Smooth muscle cell (in vitro differentiated cells): ENCODE data around the gene SLA2. TPM values are rescaled to one million over a fixed set of nuclear protein-coding genes. Genes with fewer than 3 reads are reported as not detected.

ENCODE experiments used
- DNase-seq: peaks from one replicate; lab custom pipeline; 2025; ENCODE audit not compliant: unreplicated experiment; lab: John Stamatoyannopoulos, UW
- H2AFZ ChIP-seq: fragments of 200-600 bp; sonication (generic); 2 replicates; pipeline ENCODE4 v1.6.0; 2016; ENCODE audit warnings: antibody characterized with exemption, low read depth, mild to moderate bottlenecking
- H3F3A ChIP-seq: fragments of 200-600 bp; sonication (generic); 2 replicates; pipeline ENCODE4 v1.6.0; 2017; ENCODE audit warnings: antibody characterized with exemption, low read depth
- H3K27ac ChIP-seq: fragments of 200-600 bp; sonication (generic); 2 replicates; pipeline ENCODE4 v1.5.1; 2016; ENCODE audit warnings: low read depth, mild to moderate bottlenecking
- H3K27me3 ChIP-seq: fragments of 200-600 bp; sonication (generic); 2 replicates; pipeline ENCODE4 v1.6.1; 2016; ENCODE audit warnings: low read depth, mild to moderate bottlenecking
- H3K36me3 ChIP-seq: fragments of 200-600 bp; sonication (generic); 2 replicates; pipeline ENCODE4 v1.5.1; 2016; ENCODE audit warnings: low read depth
- H3K4me1 ChIP-seq: fragments of 200-600 bp; sonication (generic); 2 replicates; pipeline ENCODE4 v1.5.1; 2016; ENCODE audit warnings: low read depth
- H3K4me2 ChIP-seq: fragments of 200-600 bp; sonication (generic); 2 replicates; pipeline ENCODE4 v1.6.0; 2016; ENCODE audit warnings: mild to moderate bottlenecking
- H3K4me3 ChIP-seq: fragments of 200-600 bp; sonication (generic); 2 replicates; pipeline ENCODE4 v1.5.1; 2016; ENCODE audit warnings: mild to moderate bottlenecking
- H3K79me2 ChIP-seq: fragments of 200-600 bp; sonication (generic); 2 replicates; pipeline ENCODE4 v1.6.0; 2016; ENCODE audit warnings: low read depth, mild to moderate bottlenecking
- H3K9ac ChIP-seq: fragments of 200-600 bp; sonication (generic); 2 replicates; pipeline ENCODE4 v1.6.0; 2016; ENCODE audit warnings: low read depth
- H3K9me3 ChIP-seq: fragments of 200-600 bp; sonication (generic); replicated peaks from 2 replicates; pipeline ENCODE4 v1.5.1; 2016; ENCODE audit warnings: low read depth
- H4K20me1 ChIP-seq: fragments of 200-600 bp; sonication (generic); 2 replicates; pipeline ENCODE4 v1.6.0; 2016; ENCODE audit warnings: low read depth
- CTCF ChIP-seq: fragments of 200-600 bp; sonication (generic); IDR thresholded peaks from 2 replicates; pipeline ENCODE4 v1.5.1; 2017; ENCODE audit warnings: borderline replicate concordance, mild to moderate bottlenecking, antibody characterized with exemption; ENCODE audit not compliant: insufficient read depth, poor library complexity, severe bottlenecking
- WGBS: methylation state at CpG from one replicate; pipeline ENCODE4 v1.1.7; 2016; ENCODE audit warnings: low lambda C conversion rate; 5-methylcytosine and 5-hydroxymethylcytosine counted together
- polyA plus RNA-seq: library from polyadenylated mRNA; unstranded; fragments of >200 nt; fragmentation: Nextera tagmentation; extraction: Ambion mirVana; gene quantifications from 2 replicates; pipeline ENCODE4 v1.2.1, GENCODE V29; 2016
- total RNA-seq: library from RNA; depleted of rRNA; stranded (reverse); fragments of >200 nt; gene quantifications from 2 replicates; pipeline ENCODE4 v1.2.3, GENCODE V29; 2014

The SLA2 gene
- total and polyA plus RNA-seq, 2 experiments from 2014 or later = not detected

- TF ChIP-seq CTCF = no peak
- Histone ChIP-seq H3K9ac (no peak overlapping the region), H3K27ac (no peak overlapping the region), H3F3A (no peaks in the 10 kb centered on the region), H3K36me3 (peaks cover 4% of the 10 kb centered on the region), H3K27me3 (no peaks in the 10 kb centered on the region), H3K4me1 (peaks cover 15% of the 10 kb centered on the region), H3K79me2 (peaks cover 29% of the 10 kb centered on the region), H3K4me2 (peak overlapping the region; percentile 93), H3K9me3 (no peaks in the 10 kb centered on the region), H3K4me3 (peak overlapping the region; percentile 84), H4K20me1 (peaks cover 29% of the 10 kb centered on the region), H2AFZ (no peak overlapping the region)
- 94% methylated on average over 7 of the region's 7 CpGs for WGBS
- DNase-seq = no peak
Observed at GRCh38 chr20:36607586-36608387, 38.2 kb downstream of the SLA2 start.

- peak overlapping the region; percentile 50 for H3K27ac ChIP-seq
- H3K36me3 ChIP-seq = peaks cover 4% of the 10 kb centered on the region
- H3K79me2 ChIP-seq = peaks cover 29% of the 10 kb centered on the region
- 4% methylated on average over 31 of the region's 31 CpGs for WGBS
- H3K27me3 ChIP-seq = no peaks in the 10 kb centered on the region
- H3K4me2 ChIP-seq = peak overlapping the region; percentile 93
- no peak overlapping the region for H2AFZ ChIP-seq
- H3F3A ChIP-seq = no peaks in the 10 kb centered on the region
- H3K9me3 ChIP-seq = no peaks in the 10 kb centered on the region
- TF ChIP-seq CTCF = no peak
- no peak for DNase-seq
- H3K9ac ChIP-seq = peak overlapping the region; percentile 76
- peak overlapping the region; percentile 84 for H3K4me3 ChIP-seq
- H4K20me1 ChIP-seq = peaks cover 25% of the 10 kb centered on the region
- H3K4me1 ChIP-seq = peaks cover 15% of the 10 kb centered on the region
Observed at GRCh38 chr20:36606158-36607066, 39.6 kb downstream of the SLA2 start.

DNA sequence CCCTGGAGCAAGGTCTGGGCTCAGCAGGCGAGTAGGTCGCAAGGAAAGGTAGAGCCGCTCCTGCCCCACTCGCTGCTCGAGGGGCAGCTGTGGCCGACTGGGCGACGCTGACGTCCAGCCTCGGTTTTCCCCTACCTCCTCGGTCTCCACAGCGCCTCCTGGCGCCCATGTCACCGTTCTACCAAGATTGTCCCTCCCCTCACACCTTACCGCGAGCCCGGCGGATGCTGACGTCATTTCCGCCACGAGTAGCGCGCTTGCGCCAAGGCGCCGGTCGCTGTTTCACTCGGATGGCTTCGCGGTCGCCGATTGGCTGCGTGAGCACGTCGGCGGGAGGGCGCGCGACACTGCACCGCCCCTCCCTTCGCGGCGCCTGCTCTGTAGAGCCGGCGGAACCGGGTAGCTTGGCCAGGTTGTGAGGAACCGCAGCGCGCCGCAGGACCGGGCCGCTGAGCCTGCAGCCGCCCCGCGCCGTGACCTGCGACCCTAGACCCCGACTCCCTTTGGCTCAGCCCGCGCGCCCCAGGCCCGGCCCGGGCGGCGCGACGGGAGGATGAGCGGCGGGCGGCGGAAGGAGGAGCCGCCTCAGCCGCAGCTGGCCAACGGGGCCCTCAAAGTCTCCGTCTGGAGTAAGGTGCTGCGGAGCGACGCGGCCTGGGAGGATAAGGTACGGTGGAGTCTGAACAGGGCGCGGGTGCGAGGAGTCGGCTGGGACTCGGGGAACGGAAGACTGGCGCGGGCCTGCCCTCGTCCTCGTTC, 40.4 kb downstream of the SLA2 start, which contains the start of gene RAB5IF:
TSS of gene RAB5IF (plus strand) at position 381 of the 759 bp plus-strand sequence. CDS start at position 554, 173 bp downstream.
- Histone ChIP-seq H3K27ac (peak within 1 kb of the TSS; percentile 50), H3F3A (no peaks in the 10 kb centered on the region), H4K20me1 (peaks cover 25% of the 10 kb centered on the region), H3K4me2 (peak within 1 kb of the TSS; percentile 93), H3K79me2 (peaks cover 29% of the 10 kb centered on the region), H3K4me1 (peaks cover 15% of the 10 kb centered on the region), H3K9ac (peak within 1 kb of the TSS; percentile 76), H2AFZ (peak within 1 kb of the TSS; percentile 83), H3K4me3 (peak within 1 kb of the TSS; percentile 84), H3K27me3 (no peaks in the 10 kb centered on the region), H3K36me3 (peaks cover under 1% of the 10 kb centered on the region), H3K9me3 (no peaks in the 10 kb centered on the region)
- peak; percentile 76 for TF ChIP-seq CTCF
- WGBS = 1% methylated on average over 90 of the region's 90 CpGs
- DNase-seq = peak; percentile 94
